ENCODE results near the gene TTC12. TPM values are rescaled to one million over a fixed set of nuclear protein-coding genes. Genes with fewer than 3 reads are reported as not detected.
A peak's percentile ranks its signal among the peaks of the same experiment; 100 is the strongest.

The TTC12 gene
- total and polyA plus RNA-seq, 7 donors, result 2.5 to 7.7 (median 3.9) TPM

GRCh38 chr11:113398669-113399430 is 84.5 kb downstream of the TTC12 start:
- intact Hi-C loops (cut with DNase I), result no loop called here
- ATAC-seq (no peak), DNase-seq (no peak)
- no peaks in the 10 kb centered on the region for H3K36me3 ChIP-seq (ENCODE audit: insufficient read depth in 1 of 2, low read depth in 1 of 2)
- no peak overlapping the region for H3K27ac ChIP-seq
- no peak for TF ChIP-seq CTCF (IDR thresholded peaks at IDR 0.05)
- H3K4me1 ChIP-seq, result no peaks in the 10 kb centered on the region
- H3K4me3 ChIP-seq, result no peak overlapping the region
- no peaks in the 10 kb centered on the region for H3K27me3 ChIP-seq (ENCODE audit: insufficient read depth in 3 of 3, low read length in 2 of 3)
- WGBS, 3 donors, result 84 to 85% (median 84%) methylated on average over 24 of the region's 24 CpGs
- no peaks in the 10 kb centered on the region for H3K9me3 ChIP-seq

DNA sequence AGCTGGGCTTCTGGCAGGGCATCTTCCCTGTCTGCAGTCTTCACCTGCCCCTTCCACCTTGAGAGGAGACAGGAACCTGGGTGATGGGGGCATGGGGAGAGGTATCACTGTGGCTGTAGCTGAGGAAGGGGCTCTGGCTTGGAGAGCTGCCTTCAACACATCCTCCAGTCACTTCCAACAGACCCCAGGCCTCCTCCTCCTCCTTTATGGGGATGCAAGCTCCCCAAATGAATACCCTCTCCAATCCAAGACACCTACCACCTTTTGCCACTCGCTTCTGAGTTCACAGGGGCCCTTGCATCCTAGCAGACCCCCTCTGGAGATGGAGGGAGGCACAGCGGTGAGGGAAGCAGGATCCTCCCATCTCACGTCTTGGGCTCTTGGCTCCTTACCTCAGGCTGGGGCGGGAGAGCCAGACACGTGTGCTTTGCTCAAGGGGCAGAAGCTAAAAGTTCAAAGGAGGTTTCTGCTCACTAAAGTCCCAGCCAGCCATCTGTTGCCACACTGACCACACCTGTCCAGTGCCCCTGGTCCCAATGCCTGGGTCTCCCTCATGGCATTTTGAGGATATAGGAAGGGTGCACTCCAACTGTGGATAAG is 86.3 kb downstream of the TTC12 start:
- ATAC-seq, result no peak
- Histone ChIP-seq H3K4me3 (no peak overlapping the region), H3K27me3 (ENCODE audit: insufficient read depth in 3 of 3, low read length in 2 of 3) (no peaks in the 10 kb centered on the region), H3K9me3 (no peaks in the 10 kb centered on the region), H3K4me1 (no peaks in the 10 kb centered on the region), H3K36me3 (ENCODE audit: insufficient read depth in 1 of 2, low read depth in 1 of 2) (no peaks in the 10 kb centered on the region), H3K27ac (no peak overlapping the region)
- WGBS, 3 donors, result 59 to 75% (median 69%) methylated on average over 5 of the region's 5 CpGs
- no peak for TF ChIP-seq CTCF (IDR thresholded peaks at IDR 0.05)
- DNase-seq, result no peak
- intact Hi-C loops (cut with DNase I), result no loop called here

- Histone ChIP-seq H3K4me3 (no peak overlapping the region), H3K27ac (no peak overlapping the region), H3K4me1 (no peaks in the 10 kb centered on the region), H3K27me3 (ENCODE audit: insufficient read depth in 3 of 3, low read length in 2 of 3) (no peaks in the 10 kb centered on the region), H3K9me3 (no peaks in the 10 kb centered on the region), H3K36me3 (ENCODE audit: insufficient read depth in 1 of 2, low read depth in 1 of 2) (no peaks in the 10 kb centered on the region)
- ATAC-seq, result peak; percentile 86 to 99 (median 98)
- WGBS, 3 donors, result 12 to 15% (median 14%) methylated on average over 2 of the region's 2 CpGs
- no peak for TF ChIP-seq CTCF (IDR thresholded peaks at IDR 0.05)
- intact Hi-C loops (cut with DNase I), result no loop called here
- DNase-seq, result peak; percentile 69 to 89
These were observed 87.3 kb downstream of the TTC12 start for GRCh38 chr11:113401718-113402117.

DNA sequence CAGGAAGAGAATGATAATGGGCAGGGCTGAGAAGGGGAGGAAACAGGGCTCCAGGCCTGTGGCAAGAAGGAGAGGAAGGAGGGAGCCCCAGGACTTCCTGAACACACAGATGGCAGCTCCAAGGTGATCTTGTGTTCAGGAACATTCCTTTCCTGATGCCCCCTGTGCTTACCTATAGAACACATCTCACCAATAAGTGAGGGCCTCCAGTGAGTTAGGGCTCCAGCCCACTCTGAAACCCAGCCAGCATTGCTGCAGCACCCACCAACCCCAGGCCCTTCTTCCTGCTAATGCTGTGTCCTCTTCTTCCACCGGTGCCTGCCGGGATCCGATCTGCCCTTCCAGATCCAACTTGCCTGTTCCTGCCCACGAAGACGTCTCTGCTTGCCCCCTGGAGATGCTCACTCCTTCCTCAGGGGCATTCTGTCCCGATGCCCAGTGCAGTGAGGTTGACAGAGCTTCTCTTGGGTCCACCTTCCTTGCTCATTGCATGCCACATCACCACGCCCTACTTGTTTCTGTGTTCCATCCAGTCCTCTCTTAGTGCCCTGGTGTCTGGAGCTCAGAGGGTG is 90.6 kb downstream of the TTC12 start:
- Histone ChIP-seq H3K27ac (no peak overlapping the region), H3K9me3 (no peaks in the 10 kb centered on the region), H3K27me3 (ENCODE audit: insufficient read depth in 3 of 3, low read length in 2 of 3) (no peaks in the 10 kb centered on the region), H3K4me1 (no peaks in the 10 kb centered on the region), H3K4me3 (no peak overlapping the region), H3K36me3 (ENCODE audit: insufficient read depth in 1 of 2, low read depth in 1 of 2) (no peaks in the 10 kb centered on the region)
- WGBS, 3 donors, result 84 to 91% (median 86%) methylated on average over 7 of the region's 7 CpGs
- DNase-seq (no peak), ATAC-seq (no peak)
- intact Hi-C loops (cut with DNase I), result no loop called here
- TF ChIP-seq CTCF (IDR thresholded peaks at IDR 0.05), result no peak
